Measurements from ENCODE around the gene CIAPIN1.

Gene CIAPIN1

DNA sequence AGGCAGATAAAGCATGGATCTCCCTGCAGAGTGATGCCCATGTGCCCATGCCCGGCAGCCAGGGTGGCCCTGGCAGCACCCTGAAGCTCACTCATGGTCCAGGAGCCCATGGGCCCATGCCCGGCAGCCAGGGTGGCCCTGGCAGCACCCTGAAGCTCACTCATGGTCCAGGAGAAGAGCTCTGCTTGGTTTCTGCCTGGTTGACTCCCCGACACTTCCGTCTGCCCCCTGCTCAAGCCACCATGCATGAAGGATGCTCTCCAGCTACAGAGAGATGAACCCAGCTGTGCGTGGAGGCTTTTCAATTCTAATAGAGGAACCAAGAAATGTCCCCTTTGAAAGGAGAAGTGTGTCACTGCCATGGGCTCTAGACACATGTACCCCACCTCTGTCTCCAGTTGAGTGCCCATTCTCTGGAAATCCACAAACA, 33.9 kb downstream of the CIAPIN1 start:
- Histone ChIP-seq H3K4me3 (ENCODE audit: low read depth in 1 of 2, low read length in 1 of 2) (no peak overlapping the region), H3K9me3 (no peaks in the 10 kb centered on the region), H3K27me3 (peaks cover 22% of the 10 kb centered on the region), H3K4me1 (ENCODE audit: control insufficient read depth in 1 of 2, insufficient read depth in 1 of 2, low read depth in 1 of 2, low read length in 1 of 2) (peaks cover 10% of the 10 kb centered on the region in 2 experiments), H3K36me3 (no peaks in the 10 kb centered on the region), H3K27ac (no peak overlapping the region)
- TF ChIP-seq, protein P1, sequence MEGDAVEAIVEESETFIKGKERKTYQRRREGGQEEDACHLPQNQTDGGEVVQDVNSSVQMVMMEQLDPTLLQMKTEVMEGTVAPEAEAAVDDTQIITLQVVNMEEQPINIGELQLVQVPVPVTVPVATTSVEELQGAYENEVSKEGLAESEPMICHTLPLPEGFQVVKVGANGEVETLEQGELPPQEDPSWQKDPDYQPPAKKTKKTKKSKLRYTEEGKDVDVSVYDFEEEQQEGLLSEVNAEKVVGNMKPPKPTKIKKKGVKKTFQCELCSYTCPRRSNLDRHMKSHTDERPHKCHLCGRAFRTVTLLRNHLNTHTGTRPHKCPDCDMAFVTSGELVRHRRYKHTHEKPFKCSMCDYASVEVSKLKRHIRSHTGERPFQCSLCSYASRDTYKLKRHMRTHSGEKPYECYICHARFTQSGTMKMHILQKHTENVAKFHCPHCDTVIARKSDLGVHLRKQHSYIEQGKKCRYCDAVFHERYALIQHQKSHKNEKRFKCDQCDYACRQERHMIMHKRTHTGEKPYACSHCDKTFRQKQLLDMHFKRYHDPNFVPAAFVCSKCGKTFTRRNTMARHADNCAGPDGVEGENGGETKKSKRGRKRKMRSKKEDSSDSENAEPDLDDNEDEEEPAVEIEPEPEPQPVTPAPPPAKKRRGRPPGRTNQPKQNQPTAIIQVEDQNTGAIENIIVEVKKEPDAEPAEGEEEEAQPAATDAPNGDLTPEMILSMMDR (IDR thresholded peaks at IDR 0.05) = no peak

DNA sequence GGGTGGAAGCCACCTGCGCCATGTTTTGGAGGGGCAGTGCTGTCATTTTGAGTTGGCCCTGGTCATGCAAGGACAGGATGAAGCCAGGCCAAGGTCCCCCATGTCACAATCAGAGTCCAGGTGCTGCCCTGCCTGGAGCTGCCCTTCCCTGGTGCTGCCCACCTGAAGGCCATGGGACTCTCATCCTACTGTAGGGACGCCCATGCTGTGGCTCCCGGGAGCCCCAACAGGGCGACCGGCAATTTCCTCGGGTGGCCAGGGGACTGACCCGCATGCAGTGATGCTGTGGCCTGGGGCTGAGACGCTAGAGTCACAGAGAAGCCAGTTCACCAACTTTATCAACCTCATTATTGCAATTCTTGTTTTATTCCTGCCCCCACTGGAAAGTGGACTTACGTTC, 34.6 kb downstream of the CIAPIN1 start:
- no peak overlapping the region for H3K27ac ChIP-seq
- peaks cover 10% of the 10 kb centered on the region in 2 experiments for H3K4me1 ChIP-seq (ENCODE audit: control insufficient read depth in 1 of 2, insufficient read depth in 1 of 2, low read depth in 1 of 2, low read length in 1 of 2)
- H3K9me3 ChIP-seq = no peaks in the 10 kb centered on the region
- no peaks in the 10 kb centered on the region for H3K36me3 ChIP-seq
- H3K4me3 ChIP-seq (ENCODE audit: low read depth in 1 of 2, low read length in 1 of 2) = no peak overlapping the region
- peaks cover 22% of the 10 kb centered on the region for H3K27me3 ChIP-seq
- TF ChIP-seq, protein P1 (IDR thresholded peaks at IDR 0.05) = no peak

DNA sequence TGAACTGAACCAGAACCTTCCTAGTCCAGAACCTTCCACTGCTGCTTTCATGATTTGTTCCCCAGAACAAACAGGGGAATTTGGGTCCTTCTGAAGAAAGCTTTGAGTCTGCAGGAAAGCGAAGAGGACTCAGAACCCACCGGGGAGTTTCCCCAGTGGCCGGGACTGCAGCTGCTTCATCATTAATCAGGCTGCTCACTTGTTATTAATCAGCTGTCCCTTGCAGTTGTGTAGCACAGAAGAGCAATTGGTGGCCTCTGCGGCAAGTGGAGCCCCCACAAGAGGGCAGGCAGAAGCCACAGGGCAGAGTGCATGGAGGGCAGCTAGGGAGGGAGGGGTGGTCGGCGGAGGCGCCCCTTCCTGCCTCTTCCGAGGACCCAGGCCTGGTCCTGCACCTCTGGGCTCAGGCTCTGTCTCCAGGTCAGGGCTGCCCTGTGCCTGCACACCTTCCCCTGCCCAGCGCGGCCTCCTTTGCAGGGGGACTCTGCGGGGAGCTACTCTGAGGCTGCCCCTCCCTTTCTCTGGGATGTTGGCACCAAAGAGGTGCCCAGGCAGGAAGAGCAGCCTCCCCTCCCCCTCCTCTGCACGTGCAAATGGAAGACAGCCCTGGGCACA, 35.7 kb downstream of the CIAPIN1 start:
- TF ChIP-seq, protein P1 (IDR thresholded peaks at IDR 0.05) = no peak
- H3K4me3 ChIP-seq (ENCODE audit: low read depth in 1 of 2, low read length in 1 of 2) = no peak overlapping the region
- no peak overlapping the region for H3K27ac ChIP-seq
- peaks cover under 1 to 10% of the 10 kb centered on the region in 2 experiments for H3K4me1 ChIP-seq (ENCODE audit: control insufficient read depth in 1 of 2, insufficient read depth in 1 of 2, low read depth in 1 of 2, low read length in 1 of 2)
- peaks cover 19% of the 10 kb centered on the region for H3K27me3 ChIP-seq
- H3K36me3 ChIP-seq = no peaks in the 10 kb centered on the region
- no peaks in the 10 kb centered on the region for H3K9me3 ChIP-seq

DNA sequence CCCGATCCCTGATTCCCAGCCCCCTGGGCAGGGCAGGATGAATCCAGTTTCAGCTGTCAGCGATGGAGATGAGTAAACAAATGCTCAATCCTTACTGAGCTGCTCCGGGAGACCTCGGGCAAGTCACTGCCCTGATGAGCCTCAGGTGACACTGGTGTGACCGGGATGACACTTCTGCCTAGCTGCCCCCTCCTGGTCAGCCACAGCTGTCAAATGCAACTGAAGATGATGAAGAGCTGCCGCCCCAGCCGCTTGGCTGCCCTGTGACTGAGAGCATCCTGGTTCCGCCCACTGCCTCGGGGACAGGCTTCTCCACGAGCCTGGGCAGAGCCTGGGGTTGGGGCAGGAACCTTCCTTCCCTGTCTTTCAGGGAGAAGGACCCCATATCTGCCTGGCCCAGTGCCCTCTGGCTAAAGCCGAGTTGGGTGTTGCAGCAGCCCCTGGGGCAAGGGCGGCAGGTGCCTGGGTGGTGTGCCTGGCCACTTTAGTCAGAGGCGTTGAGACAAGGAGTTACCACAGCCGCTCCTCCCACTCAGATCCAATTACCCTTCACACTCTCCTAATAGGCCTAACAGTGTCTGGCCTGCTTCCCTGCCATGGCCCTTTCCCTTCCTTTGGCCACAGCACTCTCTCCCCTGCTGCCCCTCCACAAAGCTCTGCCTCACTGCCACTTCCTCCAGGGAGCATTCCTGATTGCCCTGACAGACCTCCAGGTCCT, 37.2 kb downstream of the CIAPIN1 start:
- H3K36me3 ChIP-seq = no peaks in the 10 kb centered on the region
- peaks cover 0 to 9% of the 10 kb centered on the region in 2 experiments for H3K4me1 ChIP-seq (ENCODE audit: control insufficient read depth in 1 of 2, insufficient read depth in 1 of 2, low read depth in 1 of 2, low read length in 1 of 2)
- peaks cover 13% of the 10 kb centered on the region for H3K27me3 ChIP-seq
- H3K9me3 ChIP-seq = no peaks in the 10 kb centered on the region
- H3K27ac ChIP-seq = no peak overlapping the region
- TF ChIP-seq, protein P1 (IDR thresholded peaks at IDR 0.05) = no peak
- H3K4me3 ChIP-seq (ENCODE audit: low read depth in 1 of 2, low read length in 1 of 2) = no peak overlapping the region

DNA sequence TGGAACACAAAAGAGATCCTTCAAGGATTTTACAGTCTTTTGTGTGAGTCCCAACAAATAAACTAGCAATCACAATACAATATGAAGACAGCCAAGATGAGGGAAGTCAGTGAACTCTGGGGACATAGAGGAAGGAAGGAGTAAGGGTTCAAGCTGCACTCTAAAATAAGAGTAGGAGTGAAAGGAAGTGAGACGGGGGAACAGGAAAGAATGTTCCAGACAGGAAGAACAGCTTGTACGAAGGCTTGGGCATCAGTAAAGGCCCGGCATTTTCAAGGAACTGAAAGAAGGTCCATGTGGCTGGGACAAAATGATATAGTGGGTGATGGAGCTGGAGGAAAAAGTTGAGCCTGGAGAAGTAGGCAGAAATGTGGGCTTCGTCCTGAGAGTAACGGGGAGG, 38.1 kb downstream of the CIAPIN1 start:
- H3K27ac ChIP-seq = no peak overlapping the region
- no peaks in the 10 kb centered on the region for H3K36me3 ChIP-seq
- peaks cover 16% of the 10 kb centered on the region for H3K27me3 ChIP-seq
- H3K9me3 ChIP-seq = no peaks in the 10 kb centered on the region
- peaks cover 0 to 9% of the 10 kb centered on the region in 2 experiments for H3K4me1 ChIP-seq (ENCODE audit: control insufficient read depth in 1 of 2, insufficient read depth in 1 of 2, low read depth in 1 of 2, low read length in 1 of 2)
- H3K4me3 ChIP-seq (ENCODE audit: low read depth in 1 of 2, low read length in 1 of 2) = no peak overlapping the region
- TF ChIP-seq, protein P1 (IDR thresholded peaks at IDR 0.05) = no peak

Data from neutrophil (primary cell).